ENCODE data around the gene LRRC51. TPM values are rescaled to one million over a fixed set of nuclear protein-coding genes. Genes with fewer than 3 reads are reported as not detected.
A peak's percentile ranks its signal among the peaks of the same experiment; 100 is the strongest.

Gene LRRC51
- total and polyA plus RNA-seq, 7 donors, result 4.0 to 10.4 (median 5.8) TPM

GRCh38 chr11:72069787-72070251 is 10.8 kb upstream of the LRRC51 start:
- TF ChIP-seq CTCF (IDR thresholded peaks at IDR 0.05), result no peak
- peaks cover 5% of the 10 kb centered on the region in 2 donors for H3K36me3 ChIP-seq (ENCODE audit: insufficient read depth in 1 of 2, low read depth in 1 of 2)
- H3K27me3 ChIP-seq (ENCODE audit: insufficient read depth in 3 of 3, low read length in 2 of 3), result no peaks in the 10 kb centered on the region
- DNase-seq (peak; percentile 91 to 94), ATAC-seq (peak; percentile 98 to 99 (median 99))
- 4 to 8% (median 6%) methylated on average over 2 of the region's 2 CpGs for WGBS, 3 donors
- intact Hi-C loops (cut with DNase I), result no loop called here
- H3K9me3 ChIP-seq, result no peaks in the 10 kb centered on the region
- H3K27ac ChIP-seq, result peak overlapping the region; percentile 75
- peaks cover 50% of the 10 kb centered on the region for H3K4me1 ChIP-seq
- peak overlapping the region; percentile 44 for H3K4me3 ChIP-seq

- no peak for DNase-seq
- Histone ChIP-seq H3K4me3 (peak overlapping the region; percentile 44), H3K4me1 (peaks cover 50% of the 10 kb centered on the region), H3K27ac (peak overlapping the region; percentile 75), H3K27me3 (ENCODE audit: insufficient read depth in 3 of 3, low read length in 2 of 3) (no peaks in the 10 kb centered on the region), H3K9me3 (no peaks in the 10 kb centered on the region), H3K36me3 (ENCODE audit: insufficient read depth in 1 of 2, low read depth in 1 of 2) (peaks cover 5% of the 10 kb centered on the region in 2 donors)
- intact Hi-C loops (cut with DNase I), result no loop called here
- TF ChIP-seq CTCF (IDR thresholded peaks at IDR 0.05), result no peak
- WGBS, 3 donors, result 89 to 95% (median 92%) methylated on average over 7 of the region's 7 CpGs
- ATAC-seq, result no peak
Observed at GRCh38 chr11:72070491-72070890, 10.2 kb upstream of the LRRC51 start.

DNA sequence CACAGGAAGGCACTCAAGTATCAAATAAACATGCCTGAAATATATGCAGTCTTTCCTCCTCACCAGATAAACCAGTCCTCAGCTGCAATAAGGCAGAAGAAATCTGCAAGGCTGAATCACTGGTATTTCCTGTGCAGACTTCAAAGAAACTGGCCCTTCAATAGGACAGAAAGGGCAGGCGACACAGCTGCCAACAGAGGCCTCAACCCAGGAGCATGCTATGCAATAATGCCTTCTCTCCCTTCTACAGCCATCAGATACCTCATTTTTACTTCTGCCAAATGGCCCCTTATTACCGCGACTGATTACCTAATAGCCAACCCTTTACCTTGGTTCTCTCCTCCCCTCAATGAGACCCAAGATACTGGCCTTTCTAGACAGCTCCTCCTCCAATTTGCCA is 8.3 kb upstream of the LRRC51 start:
- DNase-seq (no peak), ATAC-seq (no peak)
- Histone ChIP-seq H3K27ac (peak overlapping the region; percentile 39), H3K27me3 (ENCODE audit: insufficient read depth in 3 of 3, low read length in 2 of 3) (no peaks in the 10 kb centered on the region), H3K9me3 (no peaks in the 10 kb centered on the region), H3K4me3 (no peak overlapping the region), H3K36me3 (ENCODE audit: insufficient read depth in 1 of 2, low read depth in 1 of 2) (peaks cover 2 to 5% of the 10 kb centered on the region in 2 donors), H3K4me1 (peaks cover 41% of the 10 kb centered on the region)
- 79 to 82% (median 81%) methylated on average over 3 of the region's 3 CpGs for WGBS, 3 donors
- intact Hi-C loops (cut with DNase I), result no loop called here
- no peak for TF ChIP-seq CTCF (IDR thresholded peaks at IDR 0.05)

GRCh38 chr11:72075109-72075508 is 5.5 kb upstream of the LRRC51 start:
- Histone ChIP-seq H3K27me3 (ENCODE audit: insufficient read depth in 3 of 3, low read length in 2 of 3) (no peaks in the 10 kb centered on the region), H3K27ac (no peak overlapping the region), H3K4me3 (no peak overlapping the region), H3K9me3 (no peaks in the 10 kb centered on the region), H3K4me1 (peaks cover 34% of the 10 kb centered on the region), H3K36me3 (ENCODE audit: insufficient read depth in 1 of 2, low read depth in 1 of 2) (no peaks in the 10 kb centered on the region)
- DNase-seq (no peak), ATAC-seq (no peak)
- TF ChIP-seq CTCF (IDR thresholded peaks at IDR 0.05), result no peak
- 86 to 97% (median 96%) methylated on average over 1 of the region's 1 CpG for WGBS, 3 donors
- intact Hi-C loops (cut with DNase I), result loop anchor here in 1 of 2 donors (5.0 kb wide), 1 partner anchor 33 kb away; no protein-coding TSS in a partner anchor

- peaks cover 27% of the 10 kb centered on the region for H3K4me1 ChIP-seq
- H3K36me3 ChIP-seq (ENCODE audit: insufficient read depth in 1 of 2, low read depth in 1 of 2), result no peaks in the 10 kb centered on the region
- no peaks in the 10 kb centered on the region for H3K9me3 ChIP-seq
- no peak overlapping the region for H3K27ac ChIP-seq
- intact Hi-C loops (cut with DNase I), result loop anchor here in 1 of 2 donors (5.0 kb wide), 1 partner anchor 33 kb away; no protein-coding TSS in a partner anchor
- no peak overlapping the region for H3K4me3 ChIP-seq
- DNase-seq (no peak), ATAC-seq (no peak)
- WGBS, 3 donors, result 80 to 94% (median 90%) methylated on average over 4 of the region's 4 CpGs
- no peaks in the 10 kb centered on the region for H3K27me3 ChIP-seq (ENCODE audit: insufficient read depth in 3 of 3, low read length in 2 of 3)
- TF ChIP-seq CTCF (IDR thresholded peaks at IDR 0.05), result no peak
Observed at GRCh38 chr11:72075756-72076155, 4.9 kb upstream of the LRRC51 start.
